SKM-1 (cell line): ENCODE measurements around the gene EIF3L.

Source experiments
- DNase-seq: peaks from one replicate; lab custom pipeline; 2025; ENCODE audit not compliant: unreplicated experiment; lab: John Stamatoyannopoulos, UW

Gene EIF3L

GRCh38 chr22:37904572-37905533, 55.6 kb downstream of the EIF3L start:
- no peak for DNase-seq

- peak; percentile 27 for DNase-seq
These were observed 56.5 kb downstream of the EIF3L start, which contains the start of gene MICALL1 for GRCh38 chr22:37905534-37906363. MICALL1 (plus strand) TSS chr22:37906297; CDS start chr22:37906423, 126 bp downstream.

GRCh38 chr22:37906364-37907008, 57.3 kb downstream of the EIF3L start:
- DNase-seq: no peak

- DNase-seq: no peak
These were observed 58.1 kb downstream of the EIF3L start for GRCh38 chr22:37907036-37907954.

- no peak for DNase-seq
These were observed 60.5 kb downstream of the EIF3L start for GRCh38 chr22:37909766-37910165.

GRCh38 chr22:37910890-37911672, 61.9 kb downstream of the EIF3L start:
- DNase-seq: no peak

- DNase-seq: no peak
These were observed 62.5 kb downstream of the EIF3L start for GRCh38 chr22:37911697-37912096.

GRCh38 chr22:37912171-37912570, 63.0 kb downstream of the EIF3L start:
- no peak for DNase-seq

GRCh38 chr22:37913233-37913721, 64.1 kb downstream of the EIF3L start:
- no peak for DNase-seq

GRCh38 chr22:37916311-37916710, 67.1 kb downstream of the EIF3L start:
- DNase-seq: no peak

- no peak for DNase-seq
These were observed 68.8 kb downstream of the EIF3L start for GRCh38 chr22:37917874-37918548.

GRCh38 chr22:37918580-37919270, 69.5 kb downstream of the EIF3L start:
- DNase-seq: no peak

- DNase-seq: no peak
These were observed 70.9 kb downstream of the EIF3L start for GRCh38 chr22:37920126-37920525.

GRCh38 chr22:37922191-37922590, 73.0 kb downstream of the EIF3L start:
- DNase-seq: no peak

GRCh38 chr22:37923927-37924326, 74.7 kb downstream of the EIF3L start:
- no peak for DNase-seq

GRCh38 chr22:37924386-37925065, 75.3 kb downstream of the EIF3L start:
- DNase-seq: no peak

GRCh38 chr22:37925330-37925729, 76.1 kb downstream of the EIF3L start:
- no peak for DNase-seq
